ENCODE data around the gene CSMD2. TPM values are rescaled to one million over a fixed set of nuclear protein-coding genes. Genes with fewer than 3 reads are reported as not detected.

The CSMD2 gene
- 1 to 10 TPM in 1 of 6 donors, under 1 TPM in 5; 0.39 to 1.0 (median 0.52) TPM for total RNA-seq

GRCh38 chr1:34164771-34165391, at the start of gene CSMD2:
TSS of gene CSMD2 (minus strand) at chr1:34165230. CDS start at chr1:34165097, 133 bp downstream.
- Histone ChIP-seq H3K4me1 (peaks cover 20 to 42% (median 26%) of the 10 kb centered on the region in 4 donors), H3K36me3 (no peaks in the 10 kb centered on the region), H3K9me3 (no peaks in the 10 kb centered on the region), H3K4me3 (peak within 1 kb of the TSS in 3 of 4 donors; percentile 35 to 41 (median 41)), H3K27ac (no peak within 1 kb of the TSS), H3K27me3 (peaks cover 0 to 49% (median 19%) of the 10 kb centered on the region in 4 donors)
- TF ChIP-seq POLR2A (IDR thresholded peaks at IDR 0.05) (no peak), POLR2AphosphoS5 (IDR thresholded peaks at IDR 0.05) (no peak), CTCF (IDR thresholded peaks at IDR 0.05) (no peak)
- 0 to 1% methylated on average over 10 to 34 of the region's 78 CpGs for WGBS, 2 donors
- ATAC-seq (ENCODE audit: low FRiP score in 2 of 2) (peak in 1 of 2 donors; percentile 32), DNase-seq (peak in 1 of 2 donors; percentile 85)

- no peaks in the 10 kb centered on the region for H3K4me1 ChIP-seq
- TF ChIP-seq POLR2A (IDR thresholded peaks at IDR 0.05) (no peak), EP300 (IDR thresholded peaks at IDR 0.05) (no peak), CTCF (IDR thresholded peaks at IDR 0.05) (no peak), POLR2AphosphoS5 (IDR thresholded peaks at IDR 0.05) (no peak)
- ATAC-seq (ENCODE audit: low FRiP score in 2 of 2) (no peak), DNase-seq (no peak)
- H3K9me3 ChIP-seq: no peaks in the 10 kb centered on the region
- H3K27me3 ChIP-seq: no peaks in the 10 kb centered on the region
- no peak overlapping the region for H3K4me3 ChIP-seq
- H3K27ac ChIP-seq: no peak overlapping the region
- WGBS, 2 donors: 59 to 64% methylated on average over 3 of the region's 3 CpGs
- no peaks in the 10 kb centered on the region for H3K36me3 ChIP-seq
Measured at GRCh38 chr1:34213956-34214355, 48.9 kb upstream of the CSMD2 start.

- H3K27ac ChIP-seq: no peak overlapping the region
- ATAC-seq (ENCODE audit: low FRiP score in 2 of 2) (no peak), DNase-seq (no peak)
- TF ChIP-seq POLR2A (IDR thresholded peaks at IDR 0.05): no peak
- TF ChIP-seq POLR2AphosphoS5 (IDR thresholded peaks at IDR 0.05): no peak
- TF ChIP-seq CTCF (IDR thresholded peaks at IDR 0.05): no peak
- no peak for TF ChIP-seq EP300 (IDR thresholded peaks at IDR 0.05)
- H3K4me1 ChIP-seq: no peaks in the 10 kb centered on the region
- H3K4me3 ChIP-seq: no peak overlapping the region
- no peaks in the 10 kb centered on the region for H3K27me3 ChIP-seq
- H3K36me3 ChIP-seq: no peaks in the 10 kb centered on the region
- WGBS, 2 donors: 75 to 89% methylated on average over 4 of the region's 4 CpGs
- no peaks in the 10 kb centered on the region for H3K9me3 ChIP-seq
Measured at GRCh38 chr1:34212673-34213072, 47.6 kb upstream of the CSMD2 start.

GRCh38 chr1:34199927-34200326, 34.9 kb upstream of the CSMD2 start:
- H3K4me1 ChIP-seq: no peaks in the 10 kb centered on the region
- no peak for DNase-seq
- TF ChIP-seq POLR2A (IDR thresholded peaks at IDR 0.05): no peak
- no peak for TF ChIP-seq CTCF (IDR thresholded peaks at IDR 0.05)
- no peak for TF ChIP-seq EP300 (IDR thresholded peaks at IDR 0.05)
- no peak for TF ChIP-seq POLR2AphosphoS5 (IDR thresholded peaks at IDR 0.05)
- 95% methylated on average over 1 of the region's 1 CpG for WGBS, 2 donors
- no peak overlapping the region for H3K27ac ChIP-seq
- no peak overlapping the region for H3K4me3 ChIP-seq
- no peaks in the 10 kb centered on the region for H3K9me3 ChIP-seq
- no peaks in the 10 kb centered on the region for H3K27me3 ChIP-seq
- no peaks in the 10 kb centered on the region for H3K36me3 ChIP-seq
- no peak for ATAC-seq (ENCODE audit: low FRiP score in 2 of 2)

- no peaks in the 10 kb centered on the region for H3K27me3 ChIP-seq
- no peak overlapping the region for H3K27ac ChIP-seq
- peaks cover 0 to 15% (median 9%) of the 10 kb centered on the region in 4 donors for H3K9me3 ChIP-seq
- TF ChIP-seq POLR2AphosphoS5 (IDR thresholded peaks at IDR 0.05): no peak
- H3K4me3 ChIP-seq: no peak overlapping the region
- ATAC-seq (ENCODE audit: low FRiP score in 2 of 2) (no peak), DNase-seq (no peak)
- no peaks in the 10 kb centered on the region for H3K4me1 ChIP-seq
- no peaks in the 10 kb centered on the region for H3K36me3 ChIP-seq
- WGBS, 2 donors: 30 to 32% methylated on average over 3 of the region's 3 CpGs
Measured at GRCh38 chr1:34192621-34193020, 27.6 kb upstream of the CSMD2 start.

All from upper lobe of left lung (tissue), 6 donors.